SU-DHL-6 (cell line): ENCODE measurements around the gene WNT7B.

Source experiments
- CTCF ChIP-seq: fragments of 200-600 bp; sonication (generic); IDR thresholded peaks from one replicate; pipeline ENCODE4 v1.5.1; 2017; ENCODE audit warnings: antibody characterized with exemption, mild to moderate bottlenecking, low read length, moderate library complexity; ENCODE audit not compliant: insufficient read depth, poor library complexity, severe bottlenecking
- EZH2phosphoT487 ChIP-seq: fragments of 200-600 bp; sonication (generic), shearing (Covaris generic); conservative IDR thresholded peaks from 2 replicates; pipeline ENCODE4 v1.6.1; 2018; ENCODE audit warnings: mild to moderate bottlenecking, antibody characterized with exemption, low read length, moderate library complexity, mixed read lengths

- no peak for TF ChIP-seq CTCF
- TF ChIP-seq EZH2phosphoT487 = no peak
Measured at GRCh38 chr22:45960477-45961386, 16.2 kb downstream of the WNT7B start.
